NCI-H2081 (cell line): ENCODE measurements around the gene GSTM2.
A peak's percentile ranks its signal among the peaks of the same experiment; 100 is the strongest.

Experiments used
- DNase-seq, 2 experiments: peaks; one replicate each; lab custom pipeline; 2025; lab: John Stamatoyannopoulos, UW

Gene GSTM2

GRCh38 chr1:109667452-109668122 is at the start of gene GSTM2:
Gene GSTM2, plus strand, starts transcription at chr1:109668057. Its CDS starts 59 bp downstream, at chr1:109668116.
- DNase-seq: peak; percentile 25 to 46

- DNase-seq: no peak
These were observed 48.9 kb upstream of the GSTM2 start for GRCh38 chr1:109618661-109619575.

- DNase-seq: peak; percentile 31 to 42
These were observed 48.1 kb upstream of the GSTM2 start, which contains the start of the genes AMPD2 and GNAT2 for GRCh38 chr1:109619576-109620400. Gene AMPD2, plus strand, starts transcription at chr1:109619837. Its CDS starts 1,339 bp downstream, at chr1:109621176. Gene GNAT2, minus strand, starts transcription at chr1:109619616. Its CDS starts 6,746 bp downstream, at chr1:109612870.

- DNase-seq: no peak
These were observed 47.5 kb upstream of the GSTM2 start for GRCh38 chr1:109620401-109620791.

- peak; percentile 87 to 89 for DNase-seq
These were observed 47.0 kb upstream of the GSTM2 start for GRCh38 chr1:109620841-109621286.

GRCh38 chr1:109621379-109622136 is 46.3 kb upstream of the GSTM2 start:
- no peak for DNase-seq

GRCh38 chr1:109622137-109622892 is 45.5 kb upstream of the GSTM2 start:
- no peak for DNase-seq

- no peak for DNase-seq
These were observed 45.0 kb upstream of the GSTM2 start for GRCh38 chr1:109622895-109623294.

GRCh38 chr1:109623601-109624161 is 44.2 kb upstream of the GSTM2 start:
- DNase-seq: no peak

GRCh38 chr1:109624201-109625010 is 43.5 kb upstream of the GSTM2 start:
- DNase-seq: no peak

- DNase-seq: no peak
These were observed 42.7 kb upstream of the GSTM2 start for GRCh38 chr1:109625176-109625575.

- DNase-seq: no peak
These were observed 42.0 kb upstream of the GSTM2 start for GRCh38 chr1:109625601-109626560.

- DNase-seq: no peak
These were observed 41.0 kb upstream of the GSTM2 start for GRCh38 chr1:109626682-109627408.

GRCh38 chr1:109627692-109628399 is 40.0 kb upstream of the GSTM2 start:
- DNase-seq: no peak

GRCh38 chr1:109628540-109629321 is 39.1 kb upstream of the GSTM2 start:
- DNase-seq: no peak
